Mammary epithelial cell (primary cell): ENCODE results near the gene UNC5C.

Experiments
- EZH2 ChIP-seq: IDR thresholded peaks from 2 replicates; pipeline ENCODE4 v1.6.1; 2012; ENCODE audit warnings: low read length, inconsistent platforms, borderline replicate concordance
- TF ChIP-seq, protein P1 (sequence below), 2 donors: IDR thresholded peaks in 1 of 2; conservative IDR thresholded peaks in 1 of 2; 2 replicates each; pipeline ENCODE4 v1.5.1; 2011 to 2012; ENCODE audit warnings: inconsistent platforms in 2 of 2, low read length in 2 of 2, mild to moderate bottlenecking in 2 of 2, control low read depth in 1 of 2, low read depth in 1 of 2; ENCODE audit not compliant: insufficient read depth in 1 of 2; ENCODE audit errors: extremely low read depth in 1 of 2

DNA sequence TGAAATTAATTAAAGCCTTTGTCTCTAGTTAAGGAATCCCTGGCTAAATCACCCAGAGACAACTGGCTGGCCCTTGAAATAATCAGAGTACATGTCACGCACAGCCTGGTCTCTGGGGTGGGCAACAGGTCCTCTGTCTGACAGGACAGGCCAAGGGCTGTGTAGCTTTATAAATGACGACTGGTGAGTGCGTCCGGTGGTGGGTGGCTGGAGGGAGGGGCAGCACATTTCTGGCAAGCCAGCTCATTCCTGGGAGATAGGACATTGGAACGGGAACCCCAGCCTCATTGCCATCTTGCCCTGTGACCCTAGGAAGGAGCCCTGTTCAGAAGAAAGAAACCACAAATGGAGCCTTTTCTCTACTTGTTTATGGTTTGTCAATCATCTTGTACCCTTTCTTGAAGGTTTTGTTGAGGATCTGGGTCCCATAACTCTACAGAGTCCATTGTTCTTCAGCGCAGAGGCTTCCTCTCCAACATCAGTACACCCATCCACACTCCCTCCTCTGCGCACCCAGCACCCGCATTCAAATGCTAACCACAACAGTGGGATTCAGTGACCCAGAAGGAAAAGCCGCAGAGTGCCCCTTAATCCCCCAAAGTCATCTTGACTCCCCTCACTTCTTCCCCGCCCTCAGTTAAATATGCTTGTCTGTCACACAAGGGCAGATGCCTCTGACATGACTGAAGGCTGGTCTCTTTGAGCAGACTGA is 368.1 kb downstream of the UNC5C start:
- TF ChIP-seq, protein P1, sequence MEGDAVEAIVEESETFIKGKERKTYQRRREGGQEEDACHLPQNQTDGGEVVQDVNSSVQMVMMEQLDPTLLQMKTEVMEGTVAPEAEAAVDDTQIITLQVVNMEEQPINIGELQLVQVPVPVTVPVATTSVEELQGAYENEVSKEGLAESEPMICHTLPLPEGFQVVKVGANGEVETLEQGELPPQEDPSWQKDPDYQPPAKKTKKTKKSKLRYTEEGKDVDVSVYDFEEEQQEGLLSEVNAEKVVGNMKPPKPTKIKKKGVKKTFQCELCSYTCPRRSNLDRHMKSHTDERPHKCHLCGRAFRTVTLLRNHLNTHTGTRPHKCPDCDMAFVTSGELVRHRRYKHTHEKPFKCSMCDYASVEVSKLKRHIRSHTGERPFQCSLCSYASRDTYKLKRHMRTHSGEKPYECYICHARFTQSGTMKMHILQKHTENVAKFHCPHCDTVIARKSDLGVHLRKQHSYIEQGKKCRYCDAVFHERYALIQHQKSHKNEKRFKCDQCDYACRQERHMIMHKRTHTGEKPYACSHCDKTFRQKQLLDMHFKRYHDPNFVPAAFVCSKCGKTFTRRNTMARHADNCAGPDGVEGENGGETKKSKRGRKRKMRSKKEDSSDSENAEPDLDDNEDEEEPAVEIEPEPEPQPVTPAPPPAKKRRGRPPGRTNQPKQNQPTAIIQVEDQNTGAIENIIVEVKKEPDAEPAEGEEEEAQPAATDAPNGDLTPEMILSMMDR (conservative IDR thresholded peaks at IDR 0.05 in 1 of 2, IDR thresholded peaks at IDR 0.05 in 1 of 2; ENCODE audit: extremely low read depth in 1 of 2, insufficient read depth in 1 of 2, low read depth in 1 of 2, low read length in 2 of 2): no peak
- no peak for TF ChIP-seq EZH2
